Smooth muscle cell of bladder (primary cell): ENCODE data around the gene RYR2. TPM values are rescaled to one million over a fixed set of nuclear protein-coding genes. Genes with fewer than 3 reads are reported as not detected.

Experiments used
- total RNA-seq: library from RNA; depleted of rRNA; stranded (reverse); fragments of >200 nt; gene quantifications from 2 replicates; pipeline ENCODE4 v1.2.3, GENCODE V29; 2014

The RYR2 gene
- total RNA-seq = under 0.01 and 0.14 TPM in 2 replicates

GRCh38 chr1:237041795-237042525 is at the start of gene RYR2:
TSS of gene RYR2 (plus strand) at chr1:237042184. CDS start at chr1:237042522, 338 bp downstream.

GRCh38 chr1:237004116-237004515 is 37.9 kb upstream of the RYR2 start, which contains the start of gene MT1HL1:
TSS of gene MT1HL1 (minus strand) at chr1:237004441. CDS start at chr1:237004372, 69 bp downstream.

Other genes with a start within 250 kb of the RYR2 start
- 22.2 and 30.7 TPM in 2 replicates for gene MTR, start 246.9 kb upstream of the RYR2 start, total RNA-seq
- not detected in 2 replicates for gene MT1HL1, start 37.7 kb upstream of the RYR2 start, total RNA-seq